HG03064 (cell line): ENCODE measurements around the gene NINJ2.
"Not testable (repeated sequence)": the region's sequence is repeated elsewhere in the genome, so short reads cannot be mapped to it uniquely, and the experiment has no call there.

Experiments used
- ATAC-seq: cut with Tn5 transposase; IDR thresholded peaks from one replicate; pipeline ENCODE4 v1.9.1; 2021; ENCODE audit warnings: low read depth; ENCODE audit not compliant: unreplicated experiment

The NINJ2 gene

GRCh38 chr12:663293-663871 lies at the start of gene NINJ2:
NINJ2 (minus strand) TSS chr12:663445; CDS start chr12:663360, 85 bp downstream.
- ATAC-seq: no peak

GRCh38 chr12:712172-712863 lies 49.1 kb upstream of the NINJ2 start:
- no peak for ATAC-seq

GRCh38 chr12:709455-710020 lies 46.3 kb upstream of the NINJ2 start:
- ATAC-seq: no peak

GRCh38 chr12:708084-708483 lies 44.8 kb upstream of the NINJ2 start:
- not testable (repeated sequence) for ATAC-seq

- ATAC-seq: no peak
Measured at GRCh38 chr12:704516-705242, 41.4 kb upstream of the NINJ2 start.

GRCh38 chr12:701896-702539 lies 38.8 kb upstream of the NINJ2 start:
- no peak for ATAC-seq

- ATAC-seq: no peak
Measured at GRCh38 chr12:700016-700415, 36.8 kb upstream of the NINJ2 start.

GRCh38 chr12:698222-698621 lies 35.0 kb upstream of the NINJ2 start:
- not testable (repeated sequence) for ATAC-seq

GRCh38 chr12:697481-697880 lies 34.2 kb upstream of the NINJ2 start:
- ATAC-seq: no peak

GRCh38 chr12:694734-695503 lies 31.7 kb upstream of the NINJ2 start:
- ATAC-seq: no peak

GRCh38 chr12:693934-694533 lies 30.8 kb upstream of the NINJ2 start:
- ATAC-seq: no peak

- no peak for ATAC-seq
Measured at GRCh38 chr12:692274-692673, 29.0 kb upstream of the NINJ2 start.

GRCh38 chr12:690466-690865 lies 27.2 kb upstream of the NINJ2 start:
- ATAC-seq: no peak

- ATAC-seq: peak; percentile 50
Measured at GRCh38 chr12:685388-685787, 22.1 kb upstream of the NINJ2 start.

GRCh38 chr12:684416-684815 lies 21.2 kb upstream of the NINJ2 start:
- ATAC-seq: no peak

GRCh38 chr12:681568-682256 lies 18.5 kb upstream of the NINJ2 start:
- no peak for ATAC-seq

- ATAC-seq: no peak
Measured at GRCh38 chr12:678747-679712, 15.8 kb upstream of the NINJ2 start.

GRCh38 chr12:675562-675961 lies 12.3 kb upstream of the NINJ2 start:
- no peak for ATAC-seq
